DMS153 treated with DMSO at 0.1 percent for 48 hours (cell line): ENCODE data around the gene ARHGDIG.
A peak's percentile ranks its signal among the peaks of the same experiment; 100 is the strongest.
"Not testable (repeated sequence)": the region's sequence is repeated elsewhere in the genome, so short reads cannot be mapped to it uniquely, and the experiment has no call there.

Experiments used
- DNase-seq: peaks from one replicate; lab custom pipeline; 2025; ENCODE audit not compliant: unreplicated experiment; lab: John Stamatoyannopoulos, UW

The ARHGDIG gene

GRCh38 chr16:324451-325334 is 44.3 kb downstream of the ARHGDIG start:
- DNase-seq = peak; percentile 15

GRCh38 chr16:325375-326145 is 45.2 kb downstream of the ARHGDIG start:
- DNase-seq = no peak

GRCh38 chr16:330741-331140 is 50.4 kb downstream of the ARHGDIG start:
- no peak for DNase-seq

GRCh38 chr16:331181-331814 is 50.9 kb downstream of the ARHGDIG start:
- DNase-seq = not testable (repeated sequence)
